Placental pericyte (primary cell): ENCODE data around the gene CPSF2. TPM values are rescaled to one million over a fixed set of nuclear protein-coding genes. Genes with fewer than 3 reads are reported as not detected.

ENCODE experiments used
- total RNA-seq: library from RNA; depleted of rRNA; stranded (reverse); fragments of >200 nt; gene quantifications from 2 replicates; pipeline ENCODE4 v1.2.3, GENCODE V29; 2012

Gene CPSF2
- total RNA-seq = 28.0 and 45.8 TPM in 2 replicates

GRCh38 chr14:92121670-92122350, at the start of gene CPSF2, which contains the start of gene NDUFB1:
Gene CPSF2 (plus strand): TSS chr14:92121969. CDS start chr14:92130985, 9,016 bp downstream.
Gene NDUFB1 (minus strand): TSS chr14:92121706. CDS start chr14:92117637, 4,069 bp downstream.

GRCh38 chr14:92106143-92106926, 15.4 kb upstream of the CPSF2 start, which contains the start of gene ATXN3:
Gene ATXN3 (minus strand): TSS chr14:92106582. CDS start chr14:92106552, 30 bp downstream.

Other genes starting within 250 kb of the CPSF2 start
- gene FBLN5, start 174.3 kb upstream of the CPSF2 start, total RNA-seq = 38.9 and 61.1 TPM in 2 replicates
- gene TRIP11, start 81.9 kb upstream of the CPSF2 start, total RNA-seq = 24.9 and 29.5 TPM in 2 replicates
- 18.3 and 26.5 TPM in 2 replicates for gene ATXN3, start 15.4 kb upstream of the CPSF2 start, total RNA-seq
- gene NDUFB1, start 263 bp upstream of the CPSF2 start, total RNA-seq = 79.2 and 87.8 TPM in 2 replicates
- gene SLC24A4, start 201.2 kb downstream of the CPSF2 start, total RNA-seq = not detected in 2 replicates